GM18873 (cell line): ENCODE data around the gene CUL9.

ENCODE experiments used
- ATAC-seq: cut with Tn5 transposase; IDR thresholded peaks from one replicate; pipeline ENCODE4 v1.9.1; 2021; ENCODE audit warnings: mild to moderate bottlenecking, moderate library complexity, moderate number of reproducible peaks; ENCODE audit not compliant: unreplicated experiment, low FRiP score

The CUL9 gene

GRCh38 chr6:43253401-43253800 lies 71.4 kb downstream of the CUL9 start:
- ATAC-seq = no peak

- no peak for ATAC-seq
Measured at GRCh38 chr6:43254138-43254817, 72.3 kb downstream of the CUL9 start.

GRCh38 chr6:43254846-43255245 lies 72.8 kb downstream of the CUL9 start:
- no peak for ATAC-seq

GRCh38 chr6:43255408-43256054 lies 73.5 kb downstream of the CUL9 start:
- ATAC-seq = no peak

- ATAC-seq = no peak
Measured at GRCh38 chr6:43256670-43257366, 74.8 kb downstream of the CUL9 start.

GRCh38 chr6:43257367-43258145 lies 75.6 kb downstream of the CUL9 start:
- ATAC-seq = no peak

- ATAC-seq = no peak
Measured at GRCh38 chr6:43258180-43258579, 76.2 kb downstream of the CUL9 start.

- no peak for ATAC-seq
Measured at GRCh38 chr6:43258807-43259686, 77.1 kb downstream of the CUL9 start.

GRCh38 chr6:43260791-43261190 lies 78.8 kb downstream of the CUL9 start:
- ATAC-seq = no peak

GRCh38 chr6:43261198-43261597 lies 79.2 kb downstream of the CUL9 start:
- ATAC-seq = no peak

GRCh38 chr6:43262000-43262779 lies 80.2 kb downstream of the CUL9 start:
- ATAC-seq = no peak

GRCh38 chr6:43262780-43263313 lies 80.9 kb downstream of the CUL9 start:
- no peak for ATAC-seq

- ATAC-seq = no peak
Measured at GRCh38 chr6:43263314-43264178, 81.5 kb downstream of the CUL9 start.

GRCh38 chr6:43264599-43265145 lies 82.7 kb downstream of the CUL9 start:
- no peak for ATAC-seq

- no peak for ATAC-seq
Measured at GRCh38 chr6:43265564-43265963, 83.6 kb downstream of the CUL9 start.

- no peak for ATAC-seq
Measured at GRCh38 chr6:43267619-43268354, 85.8 kb downstream of the CUL9 start.

GRCh38 chr6:43268355-43268700 lies 86.3 kb downstream of the CUL9 start:
- no peak for ATAC-seq
